DND-41 (cell line): ENCODE results near the gene AIPL1.

Experiments
- CTCF ChIP-seq: IDR thresholded peaks from 2 replicates; pipeline ENCODE4 v1.5.1; 2012; ENCODE audit warnings: borderline replicate concordance, low read length, moderate library complexity, mild to moderate bottlenecking; ENCODE audit not compliant: poor library complexity, severe bottlenecking; ENCODE audit errors: extremely low read depth
- EZH2 ChIP-seq: IDR thresholded peaks from 3 replicates; pipeline ENCODE4 v1.6.1; 2012; ENCODE audit warnings: borderline replicate concordance, low read depth, mild to moderate bottlenecking, moderate library complexity, low read length, inconsistent platforms; ENCODE audit not compliant: severe bottlenecking

GRCh38 chr17:6453279-6454024, 18.5 kb upstream of the AIPL1 start:
- TF ChIP-seq CTCF (no peak), EZH2 (no peak)
